Skeletal muscle tissue (tissue), 4 donors: ENCODE data around the gene ZCCHC10. TPM values are rescaled to one million over a fixed set of nuclear protein-coding genes. Genes with fewer than 3 reads are reported as not detected.

Experiments used
- H3K27ac ChIP-seq: one replicate; pipeline ENCODE4 v1.7.0; 2013; ENCODE audit warnings: mild to moderate bottlenecking, low read depth, low read length, inconsistent platforms
- H3K27me3 ChIP-seq, 3 donors: one replicate each; pipeline ENCODE4 v1.7.0; 2013; ENCODE audit warnings: low read length in 3 of 3; ENCODE audit not compliant: control insufficient read depth in 3 of 3, insufficient read depth in 3 of 3
- H3K36me3 ChIP-seq, 3 donors: one replicate each; pipeline ENCODE4 v1.7.0; 2013; ENCODE audit warnings: low read length in 3 of 3; ENCODE audit not compliant: control insufficient read depth in 3 of 3, insufficient read depth in 3 of 3
- H3K4me1 ChIP-seq, 3 donors: one replicate each; pipeline ENCODE4 v1.7.0; 2013; ENCODE audit warnings: low read length in 3 of 3, mild to moderate bottlenecking in 3 of 3; ENCODE audit not compliant: control insufficient read depth in 3 of 3, insufficient read depth in 3 of 3
- H3K4me3 ChIP-seq, 3 donors: one replicate each; pipeline ENCODE4 v1.7.0; 2013; ENCODE audit warnings: low read length in 3 of 3
- H3K9ac ChIP-seq, 3 donors: one replicate each; pipeline ENCODE4 v1.7.0; 2013; ENCODE audit warnings: low read length in 3 of 3, mild to moderate bottlenecking in 3 of 3, moderate library complexity in 2 of 3, low read depth in 1 of 3
- H3K9me3 ChIP-seq, 3 donors: one replicate each; pipeline ENCODE4 v1.7.0; 2013; ENCODE audit warnings: low read length in 3 of 3; ENCODE audit not compliant: control insufficient read depth in 3 of 3
- total RNA-seq: library from RNA; depleted of rRNA; stranded (reverse); fragments of >200 nt; gene quantifications from one replicate; pipeline ENCODE4 v1.2.3, GENCODE V29; 2014
- donor health status: Osteomylitis.

ZCCHC10 gene
- total RNA-seq, 1 donor from 2014 or later = 11.0 TPM

GRCh38 chr5:133054697-133055471 lies 28.5 kb upstream of the ZCCHC10 start:
- Histone ChIP-seq H3K27me3 (no peaks in the 10 kb centered on the region), H3K9me3 (no peaks in the 10 kb centered on the region), H3K4me3 (no peak overlapping the region), H3K36me3 (peaks cover 0 to 4% (median 0%) of the 10 kb centered on the region in 3 donors), H3K27ac (no peak overlapping the region), H3K4me1 (peaks cover 19 to 27% (median 25%) of the 10 kb centered on the region in 3 donors), H3K9ac (no peak overlapping the region)

DNA sequence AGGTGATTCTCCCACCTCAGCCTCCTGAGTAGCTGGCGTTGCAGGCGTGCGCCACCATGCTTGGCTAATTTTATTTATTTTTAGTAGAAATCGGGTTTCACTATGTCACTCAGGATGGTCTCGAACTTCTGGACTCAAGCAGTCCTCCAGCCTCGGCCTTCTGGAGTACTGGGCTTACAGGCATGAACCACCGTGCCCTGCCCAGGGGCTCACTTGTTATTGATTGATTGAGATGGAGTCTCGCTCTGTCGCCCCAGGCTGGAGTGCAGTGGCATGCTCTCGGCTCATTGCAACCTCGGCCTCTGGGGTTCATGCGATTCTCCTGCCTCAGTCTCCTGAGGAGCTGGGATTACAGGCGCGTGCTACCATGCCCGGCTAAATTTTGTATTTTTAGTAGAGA lies 27.1 kb upstream of the ZCCHC10 start:
- H3K4me1 ChIP-seq = peaks cover 28 to 37% (median 37%) of the 10 kb centered on the region in 3 donors
- H3K9ac ChIP-seq = peak overlapping the region in 2 of 3 donors; percentile 17 to 99
- H3K27me3 ChIP-seq = no peaks in the 10 kb centered on the region
- peaks cover 0 to 4% (median 0%) of the 10 kb centered on the region in 3 donors for H3K36me3 ChIP-seq
- no peaks in the 10 kb centered on the region for H3K9me3 ChIP-seq
- no peak overlapping the region for H3K27ac ChIP-seq
- H3K4me3 ChIP-seq = peak overlapping the region; percentile 27 to 97 (median 47)

DNA sequence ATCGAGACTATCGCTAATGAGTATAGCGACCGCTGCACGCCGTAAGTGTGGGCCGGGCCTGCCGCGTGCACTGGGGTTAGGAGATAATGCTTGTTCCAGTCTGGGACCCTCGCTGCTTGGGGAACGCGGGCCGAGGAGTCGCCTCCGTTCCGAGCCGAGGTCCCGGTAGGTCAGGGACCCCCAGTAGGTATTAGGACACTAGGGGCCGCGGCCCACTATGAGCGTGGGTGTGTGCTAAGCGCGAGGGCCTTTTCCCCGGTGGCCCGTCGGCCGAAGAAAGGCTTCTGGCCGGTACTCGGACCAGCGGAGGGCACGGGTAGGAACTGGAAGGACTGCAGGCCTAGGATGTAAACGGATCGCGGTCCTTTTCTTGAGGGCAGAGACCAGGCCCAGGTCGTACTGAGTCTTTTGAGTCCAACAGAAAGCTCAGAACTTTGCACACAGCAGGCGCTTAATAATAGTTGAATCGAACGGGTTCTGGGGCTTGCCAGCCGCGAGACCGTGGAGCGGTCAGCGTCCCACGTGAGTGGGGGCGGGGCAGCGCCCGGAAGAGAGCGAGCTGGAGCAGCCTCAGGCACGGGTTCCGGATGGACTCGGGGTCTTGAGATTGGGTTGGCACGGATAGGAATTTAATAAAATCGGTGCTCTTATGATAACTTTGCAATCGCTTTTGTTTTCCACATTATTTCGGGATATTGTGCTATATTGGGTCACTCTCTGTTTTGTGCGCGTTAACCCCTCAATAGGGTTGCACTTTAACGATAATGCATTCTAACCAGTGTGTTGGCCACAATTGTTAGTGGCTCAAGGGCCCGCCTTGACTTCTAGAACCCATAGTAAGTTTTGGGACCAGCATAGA lies 26.2 kb upstream of the ZCCHC10 start:
- Histone ChIP-seq H3K4me1 (peaks cover 28 to 41% (median 37%) of the 10 kb centered on the region in 3 donors), H3K4me3 (peak overlapping the region; percentile 93 to 97 (median 94)), H3K9me3 (no peaks in the 10 kb centered on the region), H3K27me3 (no peaks in the 10 kb centered on the region), H3K9ac (peak overlapping the region; percentile 98 to 99 (median 99)), H3K36me3 (peaks cover 0 to 4% (median 0%) of the 10 kb centered on the region in 3 donors), H3K27ac (peak overlapping the region; percentile 98)

DNA sequence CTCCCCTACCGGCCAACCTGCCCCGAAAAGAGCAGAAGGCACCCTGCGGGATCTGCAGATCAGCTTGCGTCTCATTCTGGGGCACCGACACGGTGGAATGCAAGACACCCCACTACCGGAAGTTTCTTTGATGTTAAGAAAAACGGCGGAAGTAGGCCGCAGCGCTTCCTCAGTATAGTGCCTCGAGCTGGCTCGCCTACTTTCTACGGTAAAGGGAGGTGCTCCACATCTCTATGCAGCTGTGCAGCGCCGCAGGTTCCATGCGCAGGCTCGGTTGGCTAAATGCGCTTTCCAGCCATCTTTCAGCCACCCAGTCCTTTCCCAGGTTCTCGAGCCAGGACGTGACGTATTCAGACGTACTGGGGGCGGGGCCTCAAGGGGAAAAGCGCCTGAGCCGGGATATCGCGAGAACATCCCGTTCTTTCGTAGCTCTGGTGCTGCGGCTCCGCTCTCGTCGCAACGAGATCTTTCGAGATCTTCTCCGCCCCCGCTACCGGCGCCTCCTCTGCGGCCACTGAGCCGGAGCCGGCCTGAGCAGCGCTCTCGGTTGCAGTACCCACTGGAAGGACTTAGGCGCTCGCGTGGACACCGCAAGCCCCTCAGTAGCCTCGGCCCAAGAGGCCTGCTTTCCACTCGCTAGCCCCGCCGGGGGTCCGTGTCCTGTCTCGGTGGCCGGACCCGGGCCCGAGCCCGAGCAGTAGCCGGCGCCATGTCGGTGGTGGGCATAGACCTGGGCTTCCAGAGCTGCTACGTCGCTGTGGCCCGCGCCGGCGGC lies 25.4 kb upstream of the ZCCHC10 start, which contains the start of gene HSPA4:
HSPA4 (plus strand) TSS at position 472 of the 775 bp plus-strand sequence; CDS start at position 710, 238 bp downstream.
- peak within 1 kb of the TSS; percentile 93 to 97 (median 94) for H3K4me3 ChIP-seq
- H3K9me3 ChIP-seq = no peaks in the 10 kb centered on the region
- peak within 1 kb of the TSS; percentile 98 to 99 (median 99) for H3K9ac ChIP-seq
- peaks cover 0 to 4% (median 0%) of the 10 kb centered on the region in 3 donors for H3K36me3 ChIP-seq
- peaks cover 28 to 38% (median 37%) of the 10 kb centered on the region in 3 donors for H3K4me1 ChIP-seq
- H3K27me3 ChIP-seq = no peaks in the 10 kb centered on the region
- peak within 1 kb of the TSS; percentile 98 for H3K27ac ChIP-seq

- Histone ChIP-seq H3K27me3 (no peaks in the 10 kb centered on the region), H3K36me3 (peaks cover 0 to 4% (median 0%) of the 10 kb centered on the region in 3 donors), H3K9ac (peak overlapping the region; percentile 98 to 99 (median 99)), H3K9me3 (no peaks in the 10 kb centered on the region), H3K4me1 (peaks cover 28 to 38% (median 37%) of the 10 kb centered on the region in 3 donors), H3K27ac (peak overlapping the region; percentile 98), H3K4me3 (peak overlapping the region; percentile 93 to 97 (median 94))
Observed at GRCh38 chr5:133051061-133051541, 24.8 kb upstream of the ZCCHC10 start.

- no peaks in the 10 kb centered on the region for H3K9me3 ChIP-seq
- peak overlapping the region; percentile 98 for H3K27ac ChIP-seq
- no peaks in the 10 kb centered on the region for H3K27me3 ChIP-seq
- peaks cover 0 to 4% (median 0%) of the 10 kb centered on the region in 3 donors for H3K36me3 ChIP-seq
- peak overlapping the region; percentile 98 to 99 (median 99) for H3K9ac ChIP-seq
- peaks cover 28 to 38% (median 37%) of the 10 kb centered on the region in 3 donors for H3K4me1 ChIP-seq
- H3K4me3 ChIP-seq = peak overlapping the region; percentile 93 to 97 (median 94)
Observed at GRCh38 chr5:133050521-133050920, 24.2 kb upstream of the ZCCHC10 start.

- no peaks in the 10 kb centered on the region for H3K27me3 ChIP-seq
- peak overlapping the region in 2 of 3 donors; percentile 4 to 64 for H3K9ac ChIP-seq
- peak overlapping the region in 2 of 3 donors; percentile 7 to 33 for H3K4me3 ChIP-seq
- peaks cover 28 to 38% (median 35%) of the 10 kb centered on the region in 3 donors for H3K4me1 ChIP-seq
- peaks cover 0 to 4% (median 0%) of the 10 kb centered on the region in 3 donors for H3K36me3 ChIP-seq
- peak overlapping the region; percentile 98 for H3K27ac ChIP-seq
- no peaks in the 10 kb centered on the region for H3K9me3 ChIP-seq
Observed at GRCh38 chr5:133049726-133050048, 23.3 kb upstream of the ZCCHC10 start.

DNA sequence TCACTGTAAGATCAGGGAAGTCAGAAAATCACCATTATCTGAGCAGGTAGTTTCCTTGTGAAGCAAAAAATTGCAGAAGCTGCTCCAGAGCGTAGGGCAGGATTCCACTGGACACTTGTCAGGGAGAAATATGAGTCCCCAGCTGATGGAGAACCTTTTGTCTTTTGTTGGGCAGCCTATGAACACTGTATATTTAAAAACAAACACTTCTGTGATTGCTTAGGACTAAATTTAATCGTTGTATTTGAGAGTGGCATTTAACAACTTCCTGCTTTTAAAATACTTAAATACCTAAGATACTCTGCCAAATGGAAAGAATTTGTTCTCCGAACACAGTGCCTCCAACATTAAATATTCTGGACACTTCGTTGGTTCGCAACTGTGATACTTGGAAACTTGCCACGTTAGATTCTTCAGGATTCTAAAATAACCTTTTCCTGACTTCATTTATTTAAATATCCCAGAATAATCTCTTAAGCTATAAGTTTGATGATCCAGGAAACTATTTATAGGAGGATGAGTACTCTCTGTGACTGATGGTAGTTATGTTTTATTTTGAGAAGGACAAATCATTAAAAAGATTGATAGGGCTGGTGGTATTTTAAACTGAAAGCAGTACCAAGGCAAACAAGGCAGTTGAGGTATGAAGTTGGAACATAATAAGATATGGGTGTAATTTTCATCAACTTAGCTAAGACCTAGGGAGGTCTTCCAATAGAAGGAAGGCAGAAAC lies 22.8 kb upstream of the ZCCHC10 start:
- Histone ChIP-seq H3K4me1 (peaks cover 28 to 38% (median 33%) of the 10 kb centered on the region in 3 donors), H3K27ac (peak overlapping the region; percentile 98), H3K27me3 (no peaks in the 10 kb centered on the region), H3K9me3 (no peaks in the 10 kb centered on the region), H3K36me3 (peaks cover 0 to 4% (median 0%) of the 10 kb centered on the region in 3 donors), H3K9ac (peak overlapping the region; percentile 42 to 64 (median 60)), H3K4me3 (peak overlapping the region; percentile 7 to 33 (median 9))
